HS-5 (cell line): ENCODE data around the gene TSSK1B.
"Not testable (repeated sequence)": the region's sequence is repeated elsewhere in the genome, so short reads cannot be mapped to it uniquely, and the experiment has no call there.

Experiments
- DNase-seq: peaks from one replicate; pipeline ENCODE4 v3.0.0-alpha.2; 2012; ENCODE audit warnings: low read depth

Gene TSSK1B

GRCh38 chr5:113397986-113398385, 36.8 kb downstream of the TSSK1B start:
- DNase-seq, result not testable (repeated sequence)

- no peak for DNase-seq
Measured at GRCh38 chr5:113397046-113397445, 37.7 kb downstream of the TSSK1B start.

GRCh38 chr5:113394658-113395057, 40.1 kb downstream of the TSSK1B start:
- DNase-seq, result no peak

DNA sequence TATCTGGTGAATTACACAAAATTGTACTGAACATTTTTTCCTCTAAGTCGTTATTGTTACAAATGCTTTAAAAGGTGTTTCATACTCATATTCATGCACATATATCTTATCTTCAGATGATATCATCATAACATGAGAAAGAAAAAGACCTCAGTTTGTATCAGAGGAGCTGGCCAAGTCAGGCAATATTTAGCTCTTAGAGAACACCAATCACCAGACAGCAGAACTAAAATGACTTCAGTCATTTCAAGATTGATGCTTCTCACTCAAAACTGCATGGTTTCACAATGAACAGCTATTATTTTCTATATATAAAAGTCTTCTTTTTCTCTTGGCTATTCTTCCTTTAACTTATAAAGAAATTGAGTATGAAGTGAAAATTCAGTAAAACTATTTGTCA, 44.6 kb downstream of the TSSK1B start:
- no peak for DNase-seq

- no peak for DNase-seq
Measured at GRCh38 chr5:113389116-113389515, 45.7 kb downstream of the TSSK1B start.

DNA sequence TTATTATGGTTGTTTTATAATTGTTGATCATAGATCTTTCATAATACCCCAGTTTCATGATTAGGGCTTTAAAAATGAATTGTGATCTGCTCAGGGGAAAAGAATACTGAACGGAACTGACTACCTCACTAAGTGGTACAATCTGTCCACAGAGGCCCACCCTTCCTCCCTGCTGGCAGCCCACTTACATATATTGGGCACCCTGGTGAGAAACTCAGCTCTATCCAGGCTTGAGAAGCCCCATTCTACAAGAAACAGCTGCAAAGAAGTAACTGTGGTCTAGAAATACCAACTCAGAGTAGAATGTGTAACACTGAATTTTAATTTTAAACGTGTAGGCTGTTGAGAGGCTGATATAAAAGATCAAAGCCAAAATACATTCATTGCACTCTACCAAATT, 46.9 kb downstream of the TSSK1B start:
- no peak for DNase-seq

- no peak for DNase-seq
Measured at GRCh38 chr5:113384782-113385285, 50.0 kb downstream of the TSSK1B start.

DNA sequence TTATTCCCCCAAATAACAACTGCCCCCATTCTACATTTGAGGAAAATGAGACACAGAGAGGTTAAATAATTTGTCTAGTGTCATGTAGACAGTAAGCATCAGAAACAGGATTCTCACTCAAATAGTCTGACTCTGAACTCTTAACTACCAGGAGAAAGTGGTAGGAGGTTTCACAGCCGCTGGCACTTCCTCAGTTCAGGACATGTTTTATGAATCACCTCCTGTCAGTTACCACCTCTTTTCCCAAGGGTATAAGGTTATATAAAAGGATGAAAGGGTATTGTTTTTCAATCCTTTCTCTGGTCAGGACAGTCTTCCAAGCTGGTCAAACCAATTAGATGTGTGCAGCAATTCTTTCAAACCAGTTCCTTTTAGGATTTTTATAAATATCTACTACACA, 52.1 kb downstream of the TSSK1B start:
- no peak for DNase-seq
